CD1c-positive myeloid dendritic cell (primary cell): ENCODE measurements around the gene NEURL2.

Experiments used
- DNase-seq: peaks from one replicate; pipeline ENCODE4 v3.0.0-alpha.2; 2016; ENCODE audit errors: extremely low spot score

NEURL2 gene

GRCh38 chr20:45842169-45842812, 48.7 kb downstream of the NEURL2 start:
- peak; percentile 48 for DNase-seq

- DNase-seq, result no peak
Observed at GRCh38 chr20:45841407-45842129, 49.4 kb downstream of the NEURL2 start.

GRCh38 chr20:45840700-45841198, 50.3 kb downstream of the NEURL2 start:
- DNase-seq, result no peak
